Measurements from ENCODE around the gene AGO3. TPM values are rescaled to one million over a fixed set of nuclear protein-coding genes. Genes with fewer than 3 reads are reported as not detected.
"Not testable (repeated sequence)": the region's sequence is repeated elsewhere in the genome, so short reads cannot be mapped to it uniquely, and the experiment has no call there.

AGO3 gene
- total RNA-seq, 2 donors from 2014 or later = 16.7 to 21.4 TPM

DNA sequence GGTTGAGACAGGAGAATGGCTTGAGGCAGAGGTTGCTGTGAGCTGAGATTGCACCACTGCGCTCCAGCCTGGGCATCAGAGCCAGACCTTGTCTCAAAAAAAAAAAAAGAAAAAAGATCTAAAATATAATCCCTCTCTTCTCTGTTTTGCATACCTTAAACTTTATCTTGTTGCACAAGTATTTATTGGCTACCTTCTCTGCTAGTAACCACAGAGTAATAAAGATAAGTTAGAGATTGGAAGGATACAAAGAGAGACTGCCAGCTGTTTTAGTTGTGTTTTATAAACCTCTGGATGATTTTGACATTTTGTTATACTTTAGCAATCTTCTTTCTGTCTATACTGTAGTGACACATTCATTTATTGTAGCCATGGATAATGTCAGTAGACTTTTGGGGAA is 27.7 kb downstream of the AGO3 start:
- Histone ChIP-seq H3K27me3 (no peaks in the 10 kb centered on the region), H3K27ac (no peak overlapping the region), H3K36me3 (no peaks in the 10 kb centered on the region), H3K9me3 (no peaks in the 10 kb centered on the region), H3K9ac (ENCODE audit: low read depth in 2 of 2, low read length in 2 of 2) (no peak overlapping the region), H3K4me3 (no peak overlapping the region), H3K4me1 (no peaks in the 10 kb centered on the region)
- intact Hi-C loops (cut with DNase I) = no loop called here
- DNase-seq = no peak
- TF ChIP-seq, protein P1, sequence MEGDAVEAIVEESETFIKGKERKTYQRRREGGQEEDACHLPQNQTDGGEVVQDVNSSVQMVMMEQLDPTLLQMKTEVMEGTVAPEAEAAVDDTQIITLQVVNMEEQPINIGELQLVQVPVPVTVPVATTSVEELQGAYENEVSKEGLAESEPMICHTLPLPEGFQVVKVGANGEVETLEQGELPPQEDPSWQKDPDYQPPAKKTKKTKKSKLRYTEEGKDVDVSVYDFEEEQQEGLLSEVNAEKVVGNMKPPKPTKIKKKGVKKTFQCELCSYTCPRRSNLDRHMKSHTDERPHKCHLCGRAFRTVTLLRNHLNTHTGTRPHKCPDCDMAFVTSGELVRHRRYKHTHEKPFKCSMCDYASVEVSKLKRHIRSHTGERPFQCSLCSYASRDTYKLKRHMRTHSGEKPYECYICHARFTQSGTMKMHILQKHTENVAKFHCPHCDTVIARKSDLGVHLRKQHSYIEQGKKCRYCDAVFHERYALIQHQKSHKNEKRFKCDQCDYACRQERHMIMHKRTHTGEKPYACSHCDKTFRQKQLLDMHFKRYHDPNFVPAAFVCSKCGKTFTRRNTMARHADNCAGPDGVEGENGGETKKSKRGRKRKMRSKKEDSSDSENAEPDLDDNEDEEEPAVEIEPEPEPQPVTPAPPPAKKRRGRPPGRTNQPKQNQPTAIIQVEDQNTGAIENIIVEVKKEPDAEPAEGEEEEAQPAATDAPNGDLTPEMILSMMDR (IDR thresholded peaks at IDR 0.05) = no peak

DNA sequence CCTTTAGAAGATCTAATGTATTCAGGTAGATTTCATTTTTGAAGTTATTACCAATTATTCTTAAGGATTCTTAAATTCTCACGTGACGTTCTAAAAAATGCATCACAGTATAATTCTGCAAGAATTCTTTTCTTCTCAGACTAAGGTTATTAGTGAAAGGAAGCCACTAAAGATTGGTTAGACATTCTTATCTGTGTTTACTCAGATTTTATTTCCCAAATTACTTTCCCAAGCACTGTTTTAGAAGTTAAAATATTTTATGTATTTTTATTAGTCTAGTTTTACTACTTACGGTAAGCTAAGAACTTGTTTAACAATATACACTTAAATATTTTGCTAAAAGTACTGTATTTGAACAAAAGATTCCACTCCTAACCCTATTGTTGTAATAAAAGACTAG is 28.4 kb downstream of the AGO3 start:
- intact Hi-C loops (cut with DNase I) = no loop called here
- Histone ChIP-seq H3K27ac (no peak overlapping the region), H3K9ac (ENCODE audit: low read depth in 2 of 2, low read length in 2 of 2) (no peak overlapping the region), H3K4me1 (no peaks in the 10 kb centered on the region), H3K36me3 (no peaks in the 10 kb centered on the region), H3K27me3 (no peaks in the 10 kb centered on the region), H3K4me3 (no peak overlapping the region), H3K9me3 (no peaks in the 10 kb centered on the region)
- DNase-seq = no peak
- TF ChIP-seq, protein P1 (IDR thresholded peaks at IDR 0.05) = no peak

DNA sequence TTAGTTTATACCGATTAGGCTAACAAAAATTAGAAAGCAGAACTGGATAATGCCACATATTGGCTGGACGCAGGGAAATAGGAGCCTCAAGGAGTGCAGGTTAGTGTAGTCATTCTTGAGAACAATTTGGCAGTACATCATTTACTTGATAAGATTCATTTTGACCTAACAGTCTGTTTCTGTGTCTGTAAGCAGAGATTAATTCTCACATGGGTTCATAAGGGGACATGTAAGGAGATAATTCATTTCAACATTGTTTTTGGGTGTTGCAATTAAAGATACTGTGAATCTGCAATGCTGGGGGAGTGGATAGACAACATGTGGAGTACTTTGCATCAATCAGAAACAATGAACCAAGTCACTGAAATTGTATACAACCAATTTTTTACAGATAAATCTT is 32.0 kb downstream of the AGO3 start:
- TF ChIP-seq, protein P1 (IDR thresholded peaks at IDR 0.05) = no peak
- H3K4me3 ChIP-seq = no peak overlapping the region
- H3K9ac ChIP-seq (ENCODE audit: low read depth in 2 of 2, low read length in 2 of 2) = no peak overlapping the region
- no peak for DNase-seq
- H3K4me1 ChIP-seq = no peaks in the 10 kb centered on the region
- H3K27ac ChIP-seq = no peak overlapping the region
- H3K36me3 ChIP-seq = no peaks in the 10 kb centered on the region
- intact Hi-C loops (cut with DNase I) = no loop called here
- H3K9me3 ChIP-seq = no peaks in the 10 kb centered on the region
- no peaks in the 10 kb centered on the region for H3K27me3 ChIP-seq

DNA sequence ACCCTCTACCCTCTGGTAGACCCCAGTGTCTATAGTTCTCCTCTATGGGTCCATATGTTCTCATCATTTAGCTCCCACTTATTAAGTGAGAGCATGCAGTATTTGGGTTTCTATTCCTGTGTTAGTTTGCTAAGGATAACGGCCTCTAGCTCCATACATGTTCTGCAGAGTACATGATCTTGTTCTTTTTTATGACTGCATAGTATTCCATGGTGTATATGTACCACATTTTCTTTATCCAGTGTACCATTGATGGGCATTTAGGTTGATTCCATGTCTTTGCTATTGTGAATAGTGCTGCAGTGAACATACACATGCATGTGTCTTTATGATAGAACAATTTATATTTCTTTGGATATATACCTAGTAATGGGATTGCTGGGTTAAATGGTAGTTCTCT is 33.4 kb downstream of the AGO3 start:
- H3K27me3 ChIP-seq; H3K4me1 ChIP-seq; DNase-seq; H3K27ac ChIP-seq; H3K36me3 ChIP-seq; H3K9me3 ChIP-seq; H3K9ac ChIP-seq (ENCODE audit: low read depth in 2 of 2, low read length in 2 of 2); H3K4me3 ChIP-seq; intact Hi-C loops (cut with DNase I): not testable (repeated sequence)

DNA sequence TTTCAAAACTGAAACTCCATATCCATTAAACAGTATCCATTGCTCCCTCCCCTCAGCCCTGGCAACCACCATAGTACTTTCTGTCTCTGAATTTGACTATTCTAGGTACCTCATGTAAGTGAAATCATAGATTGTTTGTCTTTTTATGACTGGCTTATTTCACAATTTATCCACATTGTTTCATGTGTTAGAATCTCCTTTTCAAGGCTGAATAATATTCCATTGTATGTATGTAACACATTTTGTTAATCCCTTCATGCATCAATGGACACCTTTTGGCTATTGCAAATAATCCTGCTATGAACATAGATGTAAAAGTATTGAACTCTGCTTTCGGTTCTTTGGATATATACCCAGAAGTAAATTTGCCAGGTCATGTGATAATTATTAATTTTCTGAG is 37.5 kb downstream of the AGO3 start:
- no peaks in the 10 kb centered on the region for H3K36me3 ChIP-seq
- H3K9ac ChIP-seq (ENCODE audit: low read depth in 2 of 2, low read length in 2 of 2) = no peak overlapping the region
- no peaks in the 10 kb centered on the region for H3K27me3 ChIP-seq
- no peaks in the 10 kb centered on the region for H3K4me1 ChIP-seq
- no peak overlapping the region for H3K27ac ChIP-seq
- H3K4me3 ChIP-seq = no peak overlapping the region
- TF ChIP-seq, protein P1 (IDR thresholded peaks at IDR 0.05) = no peak
- no peaks in the 10 kb centered on the region for H3K9me3 ChIP-seq
- intact Hi-C loops (cut with DNase I) = no loop called here
- DNase-seq = no peak

GRCh38 chr1:35971601-35972000 is 40.7 kb downstream of the AGO3 start:
- no peaks in the 10 kb centered on the region for H3K27me3 ChIP-seq
- H3K4me1 ChIP-seq = no peaks in the 10 kb centered on the region
- DNase-seq = no peak
- no peak overlapping the region for H3K9ac ChIP-seq (ENCODE audit: low read depth in 2 of 2, low read length in 2 of 2)
- intact Hi-C loops (cut with DNase I) = no loop called here
- TF ChIP-seq, protein P1 (IDR thresholded peaks at IDR 0.05) = no peak
- H3K27ac ChIP-seq = no peak overlapping the region
- no peak overlapping the region for H3K4me3 ChIP-seq
- H3K36me3 ChIP-seq = no peaks in the 10 kb centered on the region
- no peaks in the 10 kb centered on the region for H3K9me3 ChIP-seq

- H3K4me3 ChIP-seq; H3K9me3 ChIP-seq; H3K9ac ChIP-seq (ENCODE audit: low read depth in 2 of 2, low read length in 2 of 2); DNase-seq; H3K27ac ChIP-seq; H3K27me3 ChIP-seq; intact Hi-C loops (cut with DNase I); H3K36me3 ChIP-seq; H3K4me1 ChIP-seq: not testable (repeated sequence)
Measured at GRCh38 chr1:35972631-35973030, 41.7 kb downstream of the AGO3 start.

Measured in colonic mucosa (tissue), 4 donors.